GM23248 (cell line): ENCODE data around the gene KAZALD1.

Source experiments
- EZH2 ChIP-seq: fragments of 200-600 bp; sonication (generic); IDR thresholded peaks from 2 replicates; pipeline ENCODE4 v1.6.1; 2018; ENCODE audit warnings: antibody characterized with exemption, mild to moderate bottlenecking; ENCODE audit not compliant: insufficient read depth, poor library complexity, severe bottlenecking
- EZH2phosphoT487 ChIP-seq: fragments of 200-600 bp; sonication (generic); IDR thresholded peaks from 2 replicates; pipeline ENCODE4 v1.6.1; 2018; ENCODE audit warnings: antibody characterized with exemption, moderate library complexity, mild to moderate bottlenecking, low read depth; ENCODE audit not compliant: insufficient read depth

GRCh38 chr10:101012525-101013364 lies 49.0 kb upstream of the KAZALD1 start:
- TF ChIP-seq EZH2phosphoT487 (no peak), EZH2 (no peak)
